HG03439 (cell line): ENCODE data around the gene TIPARP.
"Not testable (repeated sequence)": the region's sequence is repeated elsewhere in the genome, so short reads cannot be mapped to it uniquely, and the experiment has no call there.

Source experiments
- ATAC-seq: cut with Tn5 transposase; IDR thresholded peaks from one replicate; pipeline ENCODE4 v1.9.1; 2021; ENCODE audit warnings: mild to moderate bottlenecking, moderate library complexity; ENCODE audit not compliant: unreplicated experiment

TIPARP gene

GRCh38 chr3:156737049-156737448, 62.7 kb downstream of the TIPARP start:
- not testable (repeated sequence) for ATAC-seq

- no peak for ATAC-seq
Observed at GRCh38 chr3:156738251-156738650, 63.9 kb downstream of the TIPARP start.

- ATAC-seq: no peak
Observed at GRCh38 chr3:156739976-156740375, 65.6 kb downstream of the TIPARP start.

- not testable (repeated sequence) for ATAC-seq
Observed at GRCh38 chr3:156740581-156740980, 66.2 kb downstream of the TIPARP start.

- ATAC-seq: no peak
Observed at GRCh38 chr3:156741935-156742334, 67.5 kb downstream of the TIPARP start.

GRCh38 chr3:156742401-156742800, 68.0 kb downstream of the TIPARP start:
- ATAC-seq: no peak

DNA sequence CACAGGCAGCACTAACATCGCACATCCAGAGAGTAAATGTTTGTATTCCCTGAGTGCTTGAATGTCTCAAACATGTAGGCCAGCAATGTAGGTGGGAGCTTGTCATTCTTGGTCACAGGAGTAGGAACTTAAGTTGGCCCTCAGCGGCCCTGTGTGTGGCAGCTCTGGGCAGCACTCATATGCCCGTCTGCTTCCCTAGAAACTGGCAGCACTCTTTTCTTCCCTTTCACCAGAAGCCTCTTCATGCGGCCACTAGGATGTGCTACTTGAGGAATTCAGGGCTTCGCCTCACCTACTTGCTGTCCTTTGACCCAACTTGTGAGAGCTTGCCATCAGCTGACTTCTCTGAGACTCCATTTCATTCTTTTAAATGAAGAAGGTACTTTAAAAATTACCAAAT, 69.5 kb downstream of the TIPARP start:
- no peak for ATAC-seq

GRCh38 chr3:156744631-156745030, 70.2 kb downstream of the TIPARP start:
- no peak for ATAC-seq

- no peak for ATAC-seq
Observed at GRCh38 chr3:156745766-156746165, 71.4 kb downstream of the TIPARP start.

- no peak for ATAC-seq
Observed at GRCh38 chr3:156747046-156747445, 72.7 kb downstream of the TIPARP start.

DNA sequence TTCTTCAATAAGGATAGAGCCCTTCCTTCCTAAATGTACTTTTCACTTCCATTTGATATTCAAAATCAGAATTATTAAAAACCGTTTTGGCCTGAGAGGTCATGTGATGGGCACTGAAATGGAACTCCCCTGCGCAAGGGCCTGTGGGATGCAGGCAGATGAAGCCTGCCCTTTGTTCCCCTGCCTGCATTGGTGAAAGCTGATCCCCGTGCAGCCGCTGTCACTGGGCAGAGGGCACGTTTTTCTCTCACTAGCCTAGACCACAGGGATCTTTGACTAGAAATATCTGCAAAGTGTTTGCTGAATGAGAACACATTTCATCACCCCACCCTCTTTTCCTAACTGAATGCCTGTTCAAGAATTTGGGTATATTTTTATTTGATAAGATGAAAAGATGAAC, 74.9 kb downstream of the TIPARP start:
- no peak for ATAC-seq

- ATAC-seq: no peak
Observed at GRCh38 chr3:156750191-156750873, 75.9 kb downstream of the TIPARP start.

DNA sequence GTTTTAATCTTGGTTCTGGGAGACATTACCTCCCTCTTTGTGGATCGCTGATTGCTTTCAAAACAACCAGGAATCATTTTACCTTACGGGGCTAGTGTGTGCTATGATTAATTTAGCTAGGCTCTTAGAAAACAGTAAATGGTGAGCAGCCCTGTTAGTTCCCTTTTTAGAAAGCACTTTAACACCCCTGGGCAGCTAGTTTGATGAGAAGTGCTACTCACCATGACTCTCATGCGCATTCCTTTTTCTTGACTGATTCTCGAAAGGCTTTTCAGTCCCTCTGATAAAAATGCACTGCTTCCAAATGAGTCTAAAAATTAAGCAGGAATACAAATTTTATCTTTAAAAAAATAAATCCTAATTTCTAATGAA, 76.5 kb downstream of the TIPARP start:
- no peak for ATAC-seq

DNA sequence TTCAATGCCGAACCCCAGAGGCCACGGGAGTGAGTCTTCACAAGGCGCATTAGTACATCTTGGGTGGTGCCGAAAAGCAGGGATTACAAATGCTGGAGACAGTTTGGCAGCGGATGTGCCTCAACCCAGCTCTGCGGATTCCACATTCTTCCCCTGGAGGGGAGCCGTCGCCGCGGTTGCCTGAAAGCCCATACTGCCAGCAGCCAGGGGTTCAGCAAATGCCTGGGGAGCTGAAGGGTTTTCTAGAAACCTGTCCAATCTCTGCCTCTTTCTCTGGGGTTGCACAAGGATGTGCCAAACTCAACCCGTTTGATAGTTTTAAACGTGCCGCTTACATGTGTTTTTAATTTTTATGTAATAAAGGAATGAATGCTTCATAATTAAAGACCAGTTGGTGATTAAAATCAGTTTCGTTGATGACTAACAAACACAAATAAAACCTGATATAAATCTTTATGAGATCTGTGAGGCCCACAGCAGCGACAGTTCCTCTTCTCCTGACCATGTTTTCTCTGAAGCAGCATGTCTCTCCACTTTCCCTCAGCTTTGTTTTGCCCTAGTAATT, 77.2 kb downstream of the TIPARP start:
- ATAC-seq: no peak
